NCI-H526 treated with DMSO at 0.1 percent for 48 hours (cell line): ENCODE results near the gene NR2C2.

ENCODE experiments used
- DNase-seq: peaks from one replicate; lab custom pipeline; 2025; lab: John Stamatoyannopoulos, UW

NR2C2 gene

DNA sequence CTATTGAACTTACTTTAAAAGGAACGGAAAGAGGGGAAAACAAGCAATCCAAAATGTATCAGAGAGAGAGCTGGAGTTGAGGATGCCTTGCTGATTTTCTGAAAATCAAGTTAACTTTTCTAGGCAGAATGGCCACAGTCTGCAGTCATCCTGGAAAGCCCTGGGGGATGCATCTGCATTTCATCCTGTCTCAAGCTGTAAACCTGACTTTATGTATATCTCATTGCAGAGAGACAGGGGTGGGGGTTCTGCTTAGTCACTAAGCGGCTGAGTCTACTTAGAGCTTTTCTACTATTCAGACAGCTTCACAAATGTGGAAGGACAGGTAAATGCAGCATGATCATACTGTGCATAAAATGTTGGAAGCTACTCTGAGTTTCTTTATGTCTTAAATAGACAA lies 76.3 kb downstream of the NR2C2 start:
- no peak for DNase-seq

DNA sequence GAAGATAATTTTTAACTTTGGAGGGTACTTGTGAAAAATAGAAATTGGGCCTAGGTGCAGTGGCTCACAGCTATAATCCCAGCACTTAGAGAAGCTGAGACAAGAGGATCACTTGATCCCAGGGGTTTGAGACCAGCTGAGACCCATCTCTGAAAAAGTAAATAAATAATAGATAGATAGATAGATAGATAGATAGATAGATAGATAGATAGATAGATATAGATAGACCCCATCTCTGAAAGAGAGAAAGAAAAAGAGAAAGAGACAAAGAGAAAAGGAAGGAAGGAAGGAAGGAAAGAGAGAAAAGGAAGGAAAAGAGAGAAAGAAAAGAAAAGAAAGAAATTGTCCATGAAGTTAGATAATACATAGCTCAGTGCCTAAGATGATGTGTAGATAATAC lies 82.2 kb downstream of the NR2C2 start:
- no peak for DNase-seq

DNA sequence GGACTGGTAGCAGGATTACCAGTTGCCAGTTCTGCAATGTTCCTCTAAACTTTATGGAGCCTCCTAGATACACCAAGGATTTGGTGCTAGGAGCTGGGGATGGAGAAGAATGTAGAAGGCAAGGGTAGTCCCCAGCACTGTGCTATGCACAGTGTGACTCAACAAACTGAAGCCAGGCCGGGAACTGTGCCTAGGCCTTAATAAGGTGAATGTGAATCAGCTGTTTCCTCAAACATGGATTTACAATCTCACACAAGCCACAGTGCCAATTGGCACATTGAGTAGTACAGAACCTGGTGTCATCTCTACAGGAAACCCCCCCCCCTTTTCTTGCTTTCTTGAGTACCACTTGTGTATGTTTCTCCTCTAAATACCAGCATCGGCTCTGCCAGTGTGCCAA lies 85.3 kb downstream of the NR2C2 start:
- no peak for DNase-seq

DNA sequence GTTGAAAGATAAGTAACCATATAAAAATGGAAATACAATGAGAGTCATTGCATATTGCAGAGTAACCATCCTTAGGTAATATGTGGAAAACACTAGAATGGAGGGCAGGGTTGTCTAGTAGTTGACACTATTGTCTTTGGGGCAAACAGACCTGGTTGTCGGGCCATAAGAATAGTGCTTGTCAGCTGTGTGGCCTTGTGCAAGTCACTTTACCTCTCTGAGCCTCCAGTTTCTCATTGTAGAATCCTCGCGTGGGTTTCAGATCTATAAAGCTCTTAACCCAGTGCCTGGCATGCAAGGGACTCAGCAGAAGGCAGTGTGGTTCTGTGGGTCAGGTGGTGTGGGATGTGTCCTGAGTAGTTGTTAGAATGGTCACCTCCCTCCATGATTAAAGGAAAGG lies 85.7 kb downstream of the NR2C2 start:
- no peak for DNase-seq

DNA sequence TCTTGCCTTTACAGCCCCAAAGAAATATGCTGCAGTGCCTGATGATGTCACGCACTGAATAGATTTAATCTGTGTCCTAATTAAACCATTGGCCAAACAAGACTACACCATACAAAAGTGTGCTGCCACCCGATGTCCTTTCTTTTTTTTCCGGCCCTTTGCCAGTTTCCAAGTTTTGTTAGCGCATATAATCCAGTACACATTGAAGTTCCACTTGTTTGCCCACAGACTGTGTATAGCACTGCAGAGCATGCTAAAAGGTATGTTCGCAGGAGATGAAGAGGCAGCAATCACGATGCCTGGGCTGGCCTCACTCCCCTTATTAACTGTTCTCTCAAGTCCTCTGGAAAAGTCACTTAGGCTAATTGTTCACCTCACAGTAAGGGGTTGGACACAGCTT lies 90.9 kb downstream of the NR2C2 start:
- no peak for DNase-seq

DNA sequence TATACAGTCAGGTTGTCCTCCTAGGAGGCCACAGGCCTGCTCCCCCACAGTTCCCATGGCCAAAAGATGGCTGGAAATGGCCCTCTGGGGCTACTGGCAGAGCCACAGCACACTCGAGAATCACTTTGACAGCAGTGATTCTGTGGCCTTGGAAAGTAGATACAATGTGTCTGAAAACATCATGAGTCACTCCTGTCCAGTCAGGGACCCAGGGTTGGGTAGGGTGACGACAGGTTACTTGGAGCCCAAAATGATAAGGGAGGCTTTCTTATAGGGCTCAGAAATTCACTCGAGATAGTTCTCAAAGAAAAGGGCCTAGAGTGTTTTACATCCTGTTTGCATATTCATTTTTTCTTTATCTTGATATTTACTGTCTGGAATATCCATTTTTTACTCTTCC lies 93.5 kb downstream of the NR2C2 start:
- no peak for DNase-seq

DNA sequence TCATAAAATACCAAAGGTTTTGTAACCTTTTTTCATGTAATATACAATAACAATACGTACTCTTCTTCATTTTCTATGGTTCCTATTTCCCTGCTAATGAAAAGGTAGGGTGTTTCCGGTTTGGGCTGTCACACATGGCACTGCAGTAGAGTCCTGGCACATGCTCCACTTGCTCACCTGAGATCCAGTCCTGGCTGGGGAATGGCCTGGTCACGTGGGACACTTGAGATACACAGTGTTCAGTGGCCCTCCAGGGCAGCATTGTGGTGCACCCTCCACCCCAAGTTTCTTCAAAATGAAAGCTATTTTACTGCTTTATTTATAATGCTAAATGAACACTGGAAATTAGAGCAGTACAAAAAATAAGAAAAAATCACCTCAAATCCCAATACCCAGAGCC lies 94.6 kb downstream of the NR2C2 start:
- DNase-seq: no peak

DNA sequence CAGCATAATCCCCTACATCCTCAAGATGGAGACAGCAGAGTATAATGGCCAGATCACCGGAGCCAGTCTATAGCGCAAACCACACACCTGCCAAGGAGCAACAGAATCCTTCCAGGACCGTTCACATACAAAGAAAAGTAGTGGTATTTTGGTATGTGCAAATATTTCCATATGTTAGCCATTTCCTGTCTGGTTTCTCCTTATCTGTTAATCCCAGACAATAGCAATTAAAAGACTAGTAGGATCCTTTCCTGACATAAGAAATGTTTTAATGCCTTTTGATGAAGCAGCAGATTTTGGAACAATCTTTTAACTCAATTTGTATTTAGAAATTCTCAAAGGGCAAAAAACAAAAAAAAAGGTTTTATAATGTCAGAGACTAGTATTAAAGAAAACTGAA lies 95.6 kb downstream of the NR2C2 start:
- no peak for DNase-seq

DNA sequence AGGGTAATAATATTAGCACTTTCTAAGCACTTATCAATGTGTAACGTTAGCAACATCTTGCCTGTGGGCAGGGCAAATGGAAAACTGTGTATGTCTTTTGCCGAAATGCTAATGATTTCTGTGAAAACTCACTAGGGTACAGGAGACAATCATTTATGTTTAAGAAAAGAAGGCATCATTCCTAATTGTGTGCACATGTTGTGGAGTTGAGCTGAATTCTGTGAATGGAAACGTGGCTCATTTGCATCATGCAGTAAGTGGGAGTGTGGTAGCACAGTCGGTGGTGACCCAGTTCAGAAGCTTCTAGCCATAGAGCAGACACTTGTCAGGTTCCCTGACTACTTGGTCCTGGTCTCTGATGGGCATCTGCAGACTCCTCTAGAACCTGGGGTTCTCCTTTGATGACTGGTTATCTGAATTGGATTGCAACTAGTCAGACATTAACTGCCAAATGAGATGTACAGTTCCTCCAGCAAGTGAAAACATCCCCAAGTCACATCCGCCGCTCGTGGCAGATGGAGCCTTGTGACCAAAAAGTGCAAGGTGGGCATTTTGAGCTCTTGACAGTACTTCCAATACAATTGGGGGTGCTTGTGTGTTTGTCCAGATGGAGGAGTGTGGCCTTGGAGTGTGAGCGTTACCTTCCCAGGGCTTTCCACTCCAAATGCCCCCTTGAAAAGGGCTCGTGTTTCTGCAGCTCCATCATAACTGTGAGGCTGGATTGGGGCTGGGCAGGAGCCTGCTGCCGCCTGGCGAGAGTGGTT lies 96.2 kb downstream of the NR2C2 start:
- no peak for DNase-seq

DNA sequence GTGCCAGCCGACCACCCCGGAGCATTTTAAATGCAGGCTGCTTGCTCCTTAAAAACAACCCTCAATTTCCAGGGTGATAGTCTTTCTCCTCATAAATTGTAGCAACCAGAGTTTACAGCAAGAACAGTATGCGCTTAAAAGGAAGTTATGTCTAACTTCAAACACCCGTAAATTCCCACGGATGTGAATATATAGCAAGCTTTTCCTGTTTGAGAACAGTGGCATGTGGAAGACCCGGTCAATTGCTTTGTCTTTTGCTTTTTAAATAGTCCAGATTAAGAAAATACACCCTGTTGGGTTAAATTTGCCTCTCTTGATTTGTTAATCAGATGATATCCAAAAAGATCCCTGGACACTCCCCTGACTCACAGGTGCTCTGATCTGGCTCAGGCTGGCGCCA lies 96.9 kb downstream of the NR2C2 start:
- DNase-seq: no peak

DNA sequence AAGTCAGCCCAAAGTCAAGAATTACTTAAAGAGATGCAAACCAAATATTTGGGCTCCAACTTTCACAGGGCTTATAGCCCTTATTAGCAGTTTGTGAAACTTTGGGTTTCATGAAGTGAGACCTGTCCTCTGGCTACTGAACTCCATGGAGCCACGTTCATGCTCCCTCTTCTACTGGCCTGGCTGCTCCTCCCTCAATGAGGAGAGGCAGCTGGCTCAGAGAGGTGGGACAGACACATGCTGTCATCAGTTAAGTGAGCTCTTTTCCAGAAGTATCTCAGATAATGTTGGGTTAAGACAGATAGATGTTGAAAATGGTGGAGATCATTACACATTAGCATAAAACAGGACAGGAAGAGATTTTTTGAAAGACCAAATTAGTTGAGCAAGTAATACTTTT lies 98.3 kb downstream of the NR2C2 start:
- DNase-seq: no peak

DNA sequence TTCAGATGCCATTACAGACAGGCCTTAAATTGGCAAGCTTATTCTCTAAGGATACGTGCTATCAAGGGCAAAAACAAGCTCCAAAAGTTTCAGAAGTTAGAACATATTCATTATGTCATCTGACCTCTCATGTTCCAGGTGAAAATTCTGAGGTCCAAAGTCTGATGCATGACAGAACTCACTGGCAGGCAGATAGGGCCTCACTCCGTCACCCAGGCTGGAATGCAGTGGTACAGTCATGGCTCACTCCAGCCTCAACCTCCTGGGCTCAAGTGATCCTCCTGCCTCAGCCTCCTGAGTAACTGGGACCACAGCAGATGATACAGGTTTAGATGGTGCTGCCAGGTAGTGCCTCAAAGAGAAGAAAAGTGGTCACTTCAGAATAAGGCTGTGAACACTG lies 102.2 kb downstream of the NR2C2 start:
- no peak for DNase-seq

DNA sequence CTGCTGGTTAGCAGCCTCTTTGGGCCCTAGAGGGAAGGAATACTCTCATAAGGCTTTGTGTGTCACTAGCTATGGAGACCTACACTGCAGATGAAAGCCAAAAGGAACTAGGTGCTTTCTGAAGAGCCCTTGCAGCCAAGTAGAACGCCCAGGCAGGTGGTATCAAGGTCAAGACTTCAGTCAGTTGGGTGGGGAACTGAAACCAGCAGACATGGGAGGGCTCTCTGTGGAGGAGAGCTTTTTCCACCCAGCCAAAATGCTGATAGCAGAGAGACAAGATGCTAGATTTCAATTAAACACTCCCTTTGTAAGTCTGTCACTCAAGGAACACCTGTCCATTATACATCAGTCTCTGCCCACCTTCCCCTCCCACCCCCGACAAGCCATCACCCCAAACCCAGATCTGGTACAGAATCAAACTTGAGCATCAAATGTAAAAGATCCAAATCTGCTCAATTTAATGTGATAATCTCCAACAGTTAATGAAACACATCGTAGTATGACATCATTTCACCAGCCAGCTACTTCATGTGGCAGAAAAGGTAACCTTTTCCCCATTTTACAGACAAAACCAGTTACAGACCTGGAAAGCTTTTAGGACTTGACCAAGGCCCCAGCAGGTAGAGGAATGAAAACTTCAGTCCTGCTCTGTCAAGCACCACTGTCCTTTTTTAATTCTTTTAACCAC lies 103.2 kb downstream of the NR2C2 start:
- DNase-seq: no peak

DNA sequence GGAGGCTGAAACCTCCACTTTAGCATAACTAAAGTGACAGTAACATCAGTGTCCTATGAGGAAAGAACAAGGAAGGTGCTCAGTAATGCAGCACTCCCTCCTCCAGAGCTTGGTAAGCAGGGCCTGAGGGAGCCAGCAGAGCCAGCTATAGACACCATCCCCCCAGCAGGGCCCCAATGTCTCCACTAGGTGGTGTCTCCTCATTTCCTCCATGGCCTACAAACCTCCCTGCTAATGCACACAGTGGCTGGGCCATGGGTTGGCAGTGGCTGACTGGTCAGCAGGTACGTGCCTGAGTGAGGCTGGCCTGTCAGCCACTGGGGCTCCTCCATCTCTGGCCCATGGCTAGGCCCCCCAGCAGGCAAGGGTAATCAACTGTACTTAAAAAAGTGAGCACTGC lies 104.1 kb downstream of the NR2C2 start:
- no peak for DNase-seq

DNA sequence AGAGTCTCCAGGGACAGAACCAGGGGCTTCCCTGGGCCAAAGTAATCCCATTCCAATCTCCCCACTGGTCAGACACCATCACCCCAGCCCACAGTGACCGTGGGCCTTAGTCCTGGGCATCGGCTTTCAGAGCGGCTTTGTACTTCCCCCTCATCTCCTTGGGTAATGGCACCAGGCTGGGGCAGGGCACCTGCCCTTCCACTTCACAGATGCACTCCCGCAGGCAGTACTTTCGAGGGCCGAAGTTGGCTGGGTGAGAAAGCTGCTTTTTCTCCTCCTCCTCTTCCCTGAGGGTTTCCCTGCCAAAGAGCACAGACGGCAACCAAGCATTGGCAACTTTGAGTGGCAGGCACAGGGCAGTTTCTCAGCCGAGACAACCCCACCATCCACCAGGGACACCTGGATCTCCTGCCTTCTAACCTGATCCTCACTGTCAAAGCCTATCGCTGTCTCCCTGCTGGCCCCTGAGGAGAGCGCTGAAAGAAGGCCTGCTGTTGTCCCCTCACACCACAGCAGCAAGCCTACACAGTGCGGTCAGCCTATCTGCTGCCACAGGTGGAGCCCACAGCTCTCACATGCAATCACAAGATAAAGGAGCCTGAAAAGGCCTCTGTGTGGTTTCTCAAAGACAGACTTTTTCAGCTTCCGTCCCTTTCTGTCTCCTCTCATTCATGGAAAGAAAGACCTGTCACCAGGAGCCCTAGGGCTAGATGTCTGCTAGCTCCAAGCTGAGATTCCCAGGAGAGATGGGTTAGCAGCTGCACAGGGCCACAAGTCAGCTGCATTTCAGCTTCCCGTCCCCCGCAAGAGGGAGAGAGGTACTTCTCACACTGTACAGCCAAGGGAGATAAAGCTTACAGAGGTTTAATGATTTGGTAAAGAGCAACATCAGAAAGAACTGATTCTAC lies 105.2 kb downstream of the NR2C2 start:
- no peak for DNase-seq

DNA sequence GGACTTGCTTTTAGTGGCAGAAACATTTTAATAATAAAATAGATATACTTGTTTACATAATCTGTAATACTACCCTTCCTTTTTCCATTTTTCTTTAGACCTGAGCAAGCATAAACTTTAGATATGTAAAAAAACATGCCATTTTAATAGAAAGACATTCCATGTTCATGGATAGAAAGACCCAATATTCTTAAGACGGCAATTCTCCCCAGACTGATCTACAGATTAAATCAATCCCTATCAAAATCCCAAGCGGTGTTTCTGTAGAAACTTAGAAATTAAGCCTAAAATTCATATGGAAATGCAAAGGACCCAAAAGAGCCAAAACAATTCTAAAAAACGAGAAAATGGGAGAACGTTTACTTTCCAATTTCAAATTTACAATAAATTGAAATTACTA lies 106.2 kb downstream of the NR2C2 start:
- DNase-seq: no peak

DNA sequence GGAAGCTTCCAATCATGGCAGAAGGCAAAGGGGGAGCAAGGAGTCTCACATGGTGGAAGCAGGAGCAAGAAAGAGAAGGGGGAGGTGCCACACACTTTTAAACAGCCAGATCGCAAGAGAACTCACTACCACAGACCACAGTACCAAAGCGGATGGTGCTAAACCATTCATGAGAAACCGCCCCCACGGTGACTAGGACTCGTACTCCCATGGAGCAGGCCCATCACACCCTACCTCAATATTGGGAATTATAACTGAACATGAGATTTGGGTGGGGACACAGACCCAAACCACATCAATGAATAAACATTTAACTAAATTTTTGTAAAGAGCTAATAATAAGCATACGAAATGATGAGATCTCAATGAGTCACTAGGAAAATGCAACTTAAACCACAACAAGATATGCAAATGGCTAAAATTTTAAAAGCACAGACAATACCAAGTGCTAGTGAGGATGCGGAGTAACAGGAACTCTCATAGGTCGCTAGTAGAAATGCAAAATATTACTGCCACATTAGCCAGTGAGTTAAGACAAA lies 107.7 kb downstream of the NR2C2 start:
- no peak for DNase-seq

DNA sequence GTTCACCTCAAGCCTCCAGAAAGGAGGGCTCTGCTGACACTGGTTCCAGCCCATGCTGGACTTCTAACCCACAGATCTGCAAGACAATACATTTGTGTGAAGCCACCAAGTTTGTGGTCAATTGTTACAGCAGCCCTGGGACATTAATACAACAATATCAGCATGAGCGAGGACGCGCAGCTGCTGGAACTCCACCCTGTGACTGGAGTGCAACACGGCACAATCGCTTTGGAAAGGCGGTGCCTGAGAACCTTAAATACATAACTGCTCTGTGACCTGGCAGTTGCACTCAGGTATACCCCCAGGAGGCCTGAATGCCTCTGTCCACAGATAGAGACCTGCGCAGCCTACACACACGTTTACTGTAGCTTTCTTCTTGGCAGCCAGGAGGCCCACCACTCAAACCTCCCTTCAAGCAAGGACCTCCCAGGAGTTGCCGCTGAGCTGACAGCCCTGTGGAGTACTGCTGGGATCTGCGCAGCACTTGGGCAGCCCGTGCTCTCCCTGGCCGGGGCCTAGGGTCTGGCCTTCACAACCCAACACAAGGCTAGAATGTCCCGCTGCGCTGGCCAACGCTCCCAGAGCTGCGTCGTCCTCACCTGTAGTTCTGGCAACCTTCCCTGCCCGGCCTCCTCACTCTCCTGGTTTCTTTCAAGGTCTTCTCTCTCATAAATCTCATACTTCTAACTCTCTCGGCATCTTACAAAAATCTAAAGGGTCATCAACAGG lies 109.5 kb downstream of the NR2C2 start:
- DNase-seq: no peak

DNA sequence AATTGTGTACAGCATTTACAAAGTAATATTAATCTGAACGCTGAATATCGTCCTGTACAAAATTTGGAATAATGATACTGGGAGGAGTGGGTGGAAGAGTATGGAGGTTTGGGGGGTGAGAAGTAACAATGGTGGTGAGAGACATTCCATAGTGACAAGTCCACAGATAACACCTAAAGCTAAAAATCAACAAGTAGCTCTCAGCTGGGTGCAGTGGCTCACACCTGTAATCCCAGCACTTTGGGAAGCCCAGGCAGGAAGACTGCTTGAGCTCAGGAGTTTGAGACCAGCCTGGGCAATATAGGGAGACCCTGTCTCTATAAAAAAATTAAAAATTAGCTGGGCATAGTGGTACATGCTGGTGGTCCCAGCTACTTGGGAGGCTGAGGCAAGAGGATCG lies 112.6 kb downstream of the NR2C2 start:
- no peak for DNase-seq

DNA sequence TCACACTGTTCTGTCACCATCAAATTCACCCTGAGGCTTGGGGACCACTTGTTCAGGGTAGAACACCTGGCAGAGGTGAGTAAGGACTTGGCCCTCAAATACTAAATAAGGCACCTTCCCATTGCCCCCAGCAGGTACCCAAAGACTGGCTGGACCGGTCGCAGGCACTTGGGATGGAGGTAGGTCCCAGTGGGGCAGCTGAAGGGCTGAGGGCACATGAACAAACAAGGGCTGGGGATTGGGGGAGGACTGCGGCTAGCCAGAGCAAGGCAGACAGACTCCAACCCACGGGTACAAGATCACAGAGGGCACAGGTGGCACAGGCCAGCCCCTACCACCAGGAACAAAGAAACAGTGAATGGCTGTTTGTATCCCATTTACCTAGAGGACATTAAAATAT lies 115.9 kb downstream of the NR2C2 start:
- DNase-seq: no peak

DNA sequence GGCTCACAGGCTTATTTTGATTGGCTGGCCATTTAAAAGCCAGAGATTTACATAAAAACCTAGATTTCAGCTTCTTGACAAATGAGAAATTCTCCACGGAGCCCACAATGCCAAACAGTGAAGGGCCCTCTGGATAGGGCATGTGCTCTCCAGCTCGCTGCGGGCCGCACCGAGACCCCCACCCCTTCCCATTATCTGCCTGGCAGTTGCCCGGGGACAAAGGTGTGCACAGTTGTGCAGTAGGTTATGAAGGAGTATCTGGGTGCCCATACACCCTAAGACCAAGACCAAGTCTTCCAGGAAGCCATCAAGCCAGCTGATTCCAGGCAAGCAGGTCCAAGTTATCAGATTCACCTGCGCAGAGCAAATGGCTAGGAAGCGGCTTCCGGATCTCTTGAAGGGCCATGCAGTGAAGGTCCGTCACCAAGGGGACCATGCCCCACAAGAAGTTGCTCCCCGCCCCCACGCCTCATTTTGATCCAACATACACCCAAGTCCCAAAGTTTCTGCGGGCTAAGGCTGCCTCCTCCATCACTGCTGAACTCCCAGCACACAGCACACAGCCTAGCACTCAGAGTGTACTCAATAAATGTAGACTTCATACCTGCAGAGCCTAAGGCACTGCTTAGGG lies 116.4 kb downstream of the NR2C2 start:
- no peak for DNase-seq
